HepG2 (cell line): ENCODE measurements around the gene DNM1. TPM values are rescaled to one million over a fixed set of nuclear protein-coding genes. Genes with fewer than 3 reads are reported as not detected.

ENCODE experiments used
- ERF ChIP-seq: IDR thresholded peaks from 2 replicates; pipeline ENCODE4 v1.6.1; 2018; ENCODE audit warnings: missing biosample characterization, missing genetic modification reagents
- HIVEP1 ChIP-seq: sonication (generic); formaldehyde crosslinking; IDR thresholded peaks from 2 replicates; pipeline ENCODE4 v1.4.0; 2020; ENCODE audit warnings: mild to moderate bottlenecking, missing genetic modification reagents
- IRF9 ChIP-seq: sonication (generic); formaldehyde crosslinking; IDR thresholded peaks from 2 replicates; pipeline ENCODE4 v1.8.0; 2022; ENCODE audit warnings: missing genetic modification reagents, mild to moderate bottlenecking, borderline replicate concordance
- KDM4B ChIP-seq: sonication (generic); formaldehyde crosslinking; IDR thresholded peaks from 2 replicates; pipeline ENCODE4 v1.4.0; 2020; ENCODE audit warnings: missing genetic modification reagents
- KDM5A ChIP-seq: fragments of 200-600 bp; sonication (generic); IDR thresholded peaks from 2 replicates; pipeline ENCODE4 v1.7.0; 2018; ENCODE audit warnings: antibody characterized with exemption, mild to moderate bottlenecking, low read length, borderline replicate concordance
- MAZ ChIP-seq, 2 experiments: sonication (generic) in 1 of 2; formaldehyde crosslinking in 1 of 2; IDR thresholded peaks; 2 replicates each; pipeline versions ENCODE4 v1.5.0 to v1.6.1; 2012 to 2020; ENCODE audit warnings: low read depth in 2 of 2, mild to moderate bottlenecking in 2 of 2, borderline replicate concordance in 1 of 2, improper control_type of control experiment in 1 of 2, low read length in 1 of 2, missing genetic modification reagents in 1 of 2, moderate library complexity in 1 of 2
- MED8 ChIP-seq: sonication (generic); formaldehyde crosslinking; IDR thresholded peaks from 2 replicates; pipeline ENCODE4 v1.8.1; 2023; ENCODE audit warnings: mild to moderate bottlenecking, missing genetic modification reagents; ENCODE audit not compliant: insufficient replicate concordance
- NFIC ChIP-seq: IDR thresholded peaks from 2 replicates; pipeline ENCODE4 v1.6.1; 2012; ENCODE audit warnings: mild to moderate bottlenecking, low read length, inconsistent platforms
- PCBP1 ChIP-seq: fragments of 200-400 bp; formaldehyde crosslinking; IDR thresholded peaks from 2 replicates; pipeline ENCODE4 v1.6.1; 2017; ENCODE audit warnings: mild to moderate bottlenecking, low read depth, low read length, borderline replicate concordance
- POLR2G ChIP-seq: fragments of 200-400 bp; formaldehyde crosslinking; IDR thresholded peaks from 2 replicates; pipeline ENCODE4 v1.6.1; 2018; ENCODE audit warnings: mild to moderate bottlenecking, low read depth, low read length, moderate library complexity
- SIN3B ChIP-seq: fragments of 150-350 bp; IDR thresholded peaks from 2 replicates; pipeline ENCODE4 v1.6.1; 2014; ENCODE audit warnings: low read length
- ZBTB21 ChIP-seq: sonication (generic); formaldehyde crosslinking; IDR thresholded peaks from 2 replicates; pipeline ENCODE4 v1.4.0; 2020; ENCODE audit warnings: missing genetic modification reagents
- ZFY ChIP-seq: sonication (generic); formaldehyde crosslinking; IDR thresholded peaks from 2 replicates; pipeline ENCODE4 v1.4.0; 2020; ENCODE audit warnings: missing genetic modification reagents
- ZNF224 ChIP-seq: sonication (generic); formaldehyde crosslinking; IDR thresholded peaks from 2 replicates; pipeline ENCODE4 v1.5.0; 2020; ENCODE audit warnings: mild to moderate bottlenecking, missing genetic modification reagents
- ZNF501 ChIP-seq: sonication (generic); formaldehyde crosslinking; IDR thresholded peaks from 2 replicates; pipeline ENCODE4 v1.5.1; 2020; ENCODE audit warnings: mild to moderate bottlenecking, moderate library complexity, missing genetic modification reagents
- ZNF513 ChIP-seq: sonication (generic); formaldehyde crosslinking; conservative IDR thresholded peaks from 2 replicates; pipeline ENCODE4 v1.5.0; 2020; ENCODE audit warnings: missing genetic modification reagents
- ZNF687 ChIP-seq: sonication (generic); formaldehyde crosslinking; IDR thresholded peaks from 2 replicates; pipeline ENCODE4 v1.5.1; 2020; ENCODE audit warnings: mild to moderate bottlenecking, missing genetic modification reagents, moderate library complexity
- ZNF891 ChIP-seq: sonication (generic); formaldehyde crosslinking; IDR thresholded peaks from 2 replicates; pipeline ENCODE4 v1.5.0; 2020; ENCODE audit warnings: mild to moderate bottlenecking, missing genetic modification reagents
- ZSCAN21 ChIP-seq: sonication (generic); formaldehyde crosslinking; IDR thresholded peaks from 2 replicates; pipeline ENCODE4 v1.8.0; 2022; ENCODE audit warnings: mild to moderate bottlenecking, missing genetic modification reagents, moderate library complexity, borderline replicate concordance
- polyA plus RNA-seq, 8 experiments: library from polyadenylated mRNA; depleted of rRNA in 3 of 8; stranded (reverse) in 7 of 8; unstranded in 1 of 8; fragments of >200 nt; fragmentation: Illumina TruSeq in 4 of 8; extraction: Trizol in 4 of 8; gene quantifications; 2 replicates each; pipeline versions ENCODE4 v1.2.1 to v1.2.3, GENCODE V29; 2011 to 2016; ENCODE audit warnings: low read depth in 4 of 8, missing spikeins in 1 of 8, mixed read lengths in 1 of 8; ENCODE audit not compliant: insufficient read depth in 1 of 8
- total RNA-seq, 5 experiments: library from RNA; depleted of rRNA; stranded (reverse); fragments of >200 nt; fragmentation: Illumina TruSeq; extraction: Trizol; gene quantifications; 2 replicates each; pipeline ENCODE4 v1.2.3, GENCODE V29; 2016; ENCODE audit warnings: low read depth in 1 of 5
- TF ChIP-seq, protein P1 (sequence below): sonication (generic); formaldehyde crosslinking; IDR thresholded peaks from 2 replicates; pipeline ENCODE4 v1.8.0; 2022; ENCODE audit warnings: mild to moderate bottlenecking, missing genetic modification reagents, borderline replicate concordance

The DNM1 gene
- total and polyA plus RNA-seq, 2 of the 13 experiments (the other 11 are each of a cell fraction or from before 2014, with no cell fraction given): 0.13 to 0.58 TPM

DNA sequence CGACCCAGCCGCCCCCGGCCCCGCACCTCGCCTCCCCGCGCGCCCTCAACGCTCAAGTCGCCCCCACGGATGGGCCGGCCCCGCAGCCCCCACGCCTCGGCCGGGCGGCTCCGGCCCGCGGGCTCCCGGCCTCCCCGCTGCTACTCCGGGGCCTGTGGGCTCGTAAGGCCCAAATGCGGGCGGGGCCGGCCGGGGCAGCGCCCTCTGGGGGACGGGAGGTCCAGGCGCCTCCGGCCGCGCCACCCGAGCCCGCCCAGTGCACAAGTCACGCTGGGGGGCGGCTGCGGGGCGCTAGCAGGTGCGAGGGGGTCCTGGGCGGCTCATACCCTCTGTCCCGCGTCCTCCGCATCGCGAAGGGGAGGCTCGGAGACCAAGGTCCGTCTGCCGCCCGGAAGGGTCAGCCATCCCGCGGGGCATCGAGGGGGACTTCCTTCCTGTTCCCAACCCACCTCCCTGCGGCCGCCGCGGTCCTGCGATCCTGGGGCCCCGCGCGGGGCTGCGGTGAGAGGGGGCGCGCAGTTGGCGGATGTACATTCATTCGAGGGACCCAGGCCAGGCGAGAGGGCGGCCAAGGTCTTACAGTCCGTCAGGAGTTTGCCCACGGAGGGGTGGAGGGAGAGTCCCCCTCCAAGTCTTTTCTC lies 11.7 kb upstream of the DNM1 start, which contains the start of gene CIZ1 (continued):
- no peak for TF ChIP-seq ZNF513
- TF ChIP-seq ZNF224 (CRISPR knock-in tag): no peak
- TF ChIP-seq SIN3B: peak; percentile 35; the same call in 1 of the 2 replicates
- TF ChIP-seq ZNF501 (CRISPR knock-in tag): no peak; the same call in 1 of the 2 replicates
- TF ChIP-seq IRF9: peak; percentile 66; the same call in 1 of the 2 replicates
- TF ChIP-seq NFIC: no peak
- TF ChIP-seq POLR2G: peak; percentile 87
- no peak for TF ChIP-seq KDM4B (CRISPR knock-in tag)
- TF ChIP-seq ZBTB21 (CRISPR knock-in tag): no peak
- peak; percentile 91; the same call in 1 of the 2 replicates for TF ChIP-seq KDM5A
- peak; percentile 89 for TF ChIP-seq ZNF687
- TF ChIP-seq ZNF891 (CRISPR knock-in tag): peak; percentile 89
- TF ChIP-seq PCBP1: 0 out of 2 replicates have a peak, but pooled peaks have one; percentile 19
- no peak for TF ChIP-seq HIVEP1 (CRISPR knock-in tag)
- TF ChIP-seq ZFY (CRISPR knock-in tag): peak; percentile 99
- TF ChIP-seq, protein P1, sequence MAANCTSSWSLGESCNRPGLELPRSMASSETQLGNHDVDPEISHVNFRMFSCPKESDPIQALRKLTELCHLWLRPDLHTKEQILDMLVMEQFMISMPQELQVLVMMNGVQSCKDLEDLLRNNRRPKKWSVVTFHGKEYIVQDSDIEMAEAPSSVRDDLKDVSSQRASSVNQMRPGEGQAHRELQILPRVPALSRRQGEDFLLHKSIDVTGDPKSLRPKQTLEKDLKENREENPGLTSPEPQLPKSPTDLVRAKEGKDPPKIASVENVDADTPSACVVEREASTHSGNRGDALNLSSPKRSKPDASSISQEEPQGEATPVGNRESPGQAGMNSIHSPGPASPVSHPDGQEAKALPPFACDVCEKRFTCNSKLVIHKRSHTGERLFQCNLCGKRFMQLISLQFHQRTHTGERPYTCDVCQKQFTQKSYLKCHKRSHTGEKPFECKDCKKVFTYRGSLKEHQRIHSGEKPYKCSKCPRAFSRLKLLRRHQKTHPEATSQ: peak; percentile 72; the same call in 1 of the 2 replicates
- peak; percentile 52 for TF ChIP-seq MED8
- TF ChIP-seq ERF (CRISPR knock-in tag): peak; percentile 60; the same call in 1 of the 2 replicates
- TF ChIP-seq MAZ (IDR thresholded peaks at IDR 0.05; ENCODE audit: borderline replicate concordance, low read depth, low read length): peak; percentile 71; the same call in 1 of the 2 replicates
- TF ChIP-seq MAZ (CRISPR knock-in tag; IDR thresholded peaks at IDR 0.05; ENCODE audit: low read depth): peak; percentile 84
- 0 out of 2 replicates have a peak, but pooled peaks have one; percentile 30 for TF ChIP-seq ZSCAN21 (CRISPR knock-in tag)
